WI38 (cell line): ENCODE results near the gene ZNG1B.
"Not testable (repeated sequence)": the region's sequence is repeated elsewhere in the genome, so short reads cannot be mapped to it uniquely, and the experiment has no call there.

Experiments
- H3K4me3 ChIP-seq: 2 replicates; pipeline ENCODE4 v1.5.1; 2011; ENCODE audit warnings: low read depth, mild to moderate bottlenecking, control low read depth, low read length
- CTCF ChIP-seq: IDR thresholded peaks from 2 replicates; pipeline ENCODE4 v1.5.1; 2012; ENCODE audit warnings: low read depth, mild to moderate bottlenecking, control low read depth, low read length

The ZNG1B gene

GRCh38 chr2:113437508-113438465 is at the start of gene ZNG1B:
ZNG1B (plus strand) TSS chr2:113437691; CDS start chr2:113437869, 178 bp downstream.
- peak within 1 kb of the TSS; percentile 62 for H3K4me3 ChIP-seq

- no peak overlapping the region for H3K4me3 ChIP-seq
- TF ChIP-seq CTCF: peak; percentile 71
Observed at GRCh38 chr2:113390124-113390849, 47.2 kb upstream of the ZNG1B start.

GRCh38 chr2:113391073-113391472 is 46.4 kb upstream of the ZNG1B start:
- no peak overlapping the region for H3K4me3 ChIP-seq
- TF ChIP-seq CTCF: no peak

- no peak for TF ChIP-seq CTCF
- no peak overlapping the region for H3K4me3 ChIP-seq
Observed at GRCh38 chr2:113406114-113406513, 31.4 kb upstream of the ZNG1B start.

- 0 out of 2 replicates have a peak, but pooled peaks have one; percentile 3 for TF ChIP-seq CTCF
- no peak overlapping the region for H3K4me3 ChIP-seq
Observed at GRCh38 chr2:113407446-113408099, 29.9 kb upstream of the ZNG1B start.

GRCh38 chr2:113411725-113412352 is 25.7 kb upstream of the ZNG1B start:
- not testable (repeated sequence) for H3K4me3 ChIP-seq

- H3K4me3 ChIP-seq: not testable (repeated sequence)
Observed at GRCh38 chr2:113412774-113413173, 24.7 kb upstream of the ZNG1B start.

GRCh38 chr2:113431773-113432172 is 5.7 kb upstream of the ZNG1B start:
- H3K4me3 ChIP-seq: not testable (repeated sequence)

GRCh38 chr2:113433468-113433867 is 4.0 kb upstream of the ZNG1B start:
- not testable (repeated sequence) for H3K4me3 ChIP-seq

GRCh38 chr2:113465770-113466169 is 28.3 kb downstream of the ZNG1B start:
- H3K4me3 ChIP-seq: not testable (repeated sequence)

- H3K4me3 ChIP-seq: not testable (repeated sequence)
Observed at GRCh38 chr2:113476688-113477368, 39.3 kb downstream of the ZNG1B start.

- not testable (repeated sequence) for H3K4me3 ChIP-seq
Observed at GRCh38 chr2:113496527-113496926, 59.0 kb downstream of the ZNG1B start.

GRCh38 chr2:113498365-113498764 is 60.9 kb downstream of the ZNG1B start, which contains the start of gene FOXD4L1:
FOXD4L1 (plus strand) TSS chr2:113498665; CDS start chr2:113499257, 592 bp downstream.
- not testable (repeated sequence) for H3K4me3 ChIP-seq
